ENCODE results near the gene MOB3C.
A peak's percentile ranks its signal among the peaks of the same experiment; 100 is the strongest.
"Not testable (repeated sequence)": the region's sequence is repeated elsewhere in the genome, so short reads cannot be mapped to it uniquely, and the experiment has no call there.

MOB3C gene

GRCh38 chr1:46616277-46617107, at the start of gene MOB3C:
TSS of gene MOB3C (minus strand) at chr1:46616811. CDS start at chr1:46613321, 3,490 bp downstream.
- peak; percentile 79 for DNase-seq (ENCODE audit: low read depth)

- no peak for DNase-seq (ENCODE audit: low read depth)
Observed at GRCh38 chr1:46665983-46666382, 49.4 kb upstream of the MOB3C start.

- DNase-seq (ENCODE audit: low read depth), result not testable (repeated sequence)
Observed at GRCh38 chr1:46662919-46663318, 46.3 kb upstream of the MOB3C start.

GRCh38 chr1:46660116-46660515, 43.5 kb upstream of the MOB3C start:
- not testable (repeated sequence) for DNase-seq (ENCODE audit: low read depth)

- DNase-seq (ENCODE audit: low read depth), result no peak
Observed at GRCh38 chr1:46659307-46659870, 42.8 kb upstream of the MOB3C start.

GRCh38 chr1:46657775-46658174, 41.2 kb upstream of the MOB3C start:
- DNase-seq (ENCODE audit: low read depth), result no peak

GRCh38 chr1:46656643-46657042, 40.0 kb upstream of the MOB3C start:
- DNase-seq (ENCODE audit: low read depth), result no peak

- DNase-seq (ENCODE audit: low read depth), result no peak
Observed at GRCh38 chr1:46655848-46656247, 39.2 kb upstream of the MOB3C start.

GRCh38 chr1:46654698-46655097, 38.1 kb upstream of the MOB3C start:
- DNase-seq (ENCODE audit: low read depth), result not testable (repeated sequence)

GRCh38 chr1:46654012-46654411, 37.4 kb upstream of the MOB3C start:
- DNase-seq (ENCODE audit: low read depth), result no peak

- no peak for DNase-seq (ENCODE audit: low read depth)
Observed at GRCh38 chr1:46653405-46653958, 36.9 kb upstream of the MOB3C start.

- no peak for DNase-seq (ENCODE audit: low read depth)
Observed at GRCh38 chr1:46652321-46653100, 35.9 kb upstream of the MOB3C start.

- not testable (repeated sequence) for DNase-seq (ENCODE audit: low read depth)
Observed at GRCh38 chr1:46651152-46651551, 34.5 kb upstream of the MOB3C start.

- no peak for DNase-seq (ENCODE audit: low read depth)
Observed at GRCh38 chr1:46650491-46650890, 33.9 kb upstream of the MOB3C start.

- DNase-seq (ENCODE audit: low read depth), result no peak
Observed at GRCh38 chr1:46649764-46650163, 33.2 kb upstream of the MOB3C start.

- no peak for DNase-seq (ENCODE audit: low read depth)
Observed at GRCh38 chr1:46647611-46648010, 31.0 kb upstream of the MOB3C start.

- no peak for DNase-seq (ENCODE audit: low read depth)
Observed at GRCh38 chr1:46646844-46647243, 30.2 kb upstream of the MOB3C start.

GRCh38 chr1:46646331-46646730, 29.7 kb upstream of the MOB3C start:
- DNase-seq (ENCODE audit: low read depth), result no peak

- DNase-seq (ENCODE audit: low read depth), result no peak
Observed at GRCh38 chr1:46645815-46646214, 29.2 kb upstream of the MOB3C start.

GRCh38 chr1:46643368-46643775, 26.8 kb upstream of the MOB3C start:
- DNase-seq (ENCODE audit: low read depth), result no peak

GRCh38 chr1:46642115-46642680, 25.6 kb upstream of the MOB3C start:
- DNase-seq (ENCODE audit: low read depth), result no peak

- DNase-seq (ENCODE audit: low read depth), result no peak
Observed at GRCh38 chr1:46639547-46639946, 22.9 kb upstream of the MOB3C start.

Measured in stimulated activated CD4-positive, alpha-beta T cell treated with anti-CD3 and anti-CD28 coated beads, Interleukin-2, amount 100 ng/mL, for 4 hours (primary cell).